ENCODE measurements around the gene PLEKHA5. TPM values are rescaled to one million over a fixed set of nuclear protein-coding genes. Genes with fewer than 3 reads are reported as not detected.

Gene PLEKHA5
- total RNA-seq, 1 experiment from 2014 or later = 6.3 TPM

DNA sequence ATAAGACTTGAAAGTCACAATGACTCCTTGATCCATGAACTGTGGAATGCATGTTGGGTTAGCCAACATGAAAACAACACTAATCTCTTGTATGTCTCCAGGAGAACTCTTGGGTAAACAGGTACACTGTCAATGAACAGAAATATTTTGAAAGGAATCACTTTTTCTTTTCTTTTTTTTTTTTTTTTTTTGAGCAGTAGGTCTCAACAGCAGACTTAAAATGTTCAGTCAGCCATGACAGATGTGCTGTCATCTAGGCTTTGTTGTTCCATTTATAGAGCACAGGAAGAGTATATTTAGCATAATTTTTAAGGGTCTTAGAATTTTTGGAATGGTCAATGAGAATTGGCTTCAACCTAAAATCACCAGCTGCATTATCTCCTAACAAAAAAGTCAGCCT lies 2.3 kb upstream of the PLEKHA5 start:
- H3K27me3 ChIP-seq (ENCODE audit: control insufficient read depth, insufficient read depth, low read length) = no peaks in the 10 kb centered on the region
- ChIA-PET CTCF (no interaction called here), POLR2A (no interaction called here)
- intact Hi-C loops (cut with micrococcal nuclease; ENCODE audit: unreplicated experiment) = no loop called here
- TF ChIP-seq SIN3A (IDR thresholded peaks at IDR 0.05; ENCODE audit: borderline replicate concordance, insufficient read depth, low read depth, low read length) = no peak
- TF ChIP-seq, protein P1, sequence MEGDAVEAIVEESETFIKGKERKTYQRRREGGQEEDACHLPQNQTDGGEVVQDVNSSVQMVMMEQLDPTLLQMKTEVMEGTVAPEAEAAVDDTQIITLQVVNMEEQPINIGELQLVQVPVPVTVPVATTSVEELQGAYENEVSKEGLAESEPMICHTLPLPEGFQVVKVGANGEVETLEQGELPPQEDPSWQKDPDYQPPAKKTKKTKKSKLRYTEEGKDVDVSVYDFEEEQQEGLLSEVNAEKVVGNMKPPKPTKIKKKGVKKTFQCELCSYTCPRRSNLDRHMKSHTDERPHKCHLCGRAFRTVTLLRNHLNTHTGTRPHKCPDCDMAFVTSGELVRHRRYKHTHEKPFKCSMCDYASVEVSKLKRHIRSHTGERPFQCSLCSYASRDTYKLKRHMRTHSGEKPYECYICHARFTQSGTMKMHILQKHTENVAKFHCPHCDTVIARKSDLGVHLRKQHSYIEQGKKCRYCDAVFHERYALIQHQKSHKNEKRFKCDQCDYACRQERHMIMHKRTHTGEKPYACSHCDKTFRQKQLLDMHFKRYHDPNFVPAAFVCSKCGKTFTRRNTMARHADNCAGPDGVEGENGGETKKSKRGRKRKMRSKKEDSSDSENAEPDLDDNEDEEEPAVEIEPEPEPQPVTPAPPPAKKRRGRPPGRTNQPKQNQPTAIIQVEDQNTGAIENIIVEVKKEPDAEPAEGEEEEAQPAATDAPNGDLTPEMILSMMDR (IDR thresholded peaks at IDR 0.05) = no peak
- TF ChIP-seq TCF7L2 (IDR thresholded peaks at IDR 0.05; ENCODE audit: low read depth, low read length) = no peak
- TF ChIP-seq POLR2AphosphoS5 (IDR thresholded peaks at IDR 0.05; ENCODE audit: low read depth, low read length) = no peak
- TF ChIP-seq, protein P2, sequence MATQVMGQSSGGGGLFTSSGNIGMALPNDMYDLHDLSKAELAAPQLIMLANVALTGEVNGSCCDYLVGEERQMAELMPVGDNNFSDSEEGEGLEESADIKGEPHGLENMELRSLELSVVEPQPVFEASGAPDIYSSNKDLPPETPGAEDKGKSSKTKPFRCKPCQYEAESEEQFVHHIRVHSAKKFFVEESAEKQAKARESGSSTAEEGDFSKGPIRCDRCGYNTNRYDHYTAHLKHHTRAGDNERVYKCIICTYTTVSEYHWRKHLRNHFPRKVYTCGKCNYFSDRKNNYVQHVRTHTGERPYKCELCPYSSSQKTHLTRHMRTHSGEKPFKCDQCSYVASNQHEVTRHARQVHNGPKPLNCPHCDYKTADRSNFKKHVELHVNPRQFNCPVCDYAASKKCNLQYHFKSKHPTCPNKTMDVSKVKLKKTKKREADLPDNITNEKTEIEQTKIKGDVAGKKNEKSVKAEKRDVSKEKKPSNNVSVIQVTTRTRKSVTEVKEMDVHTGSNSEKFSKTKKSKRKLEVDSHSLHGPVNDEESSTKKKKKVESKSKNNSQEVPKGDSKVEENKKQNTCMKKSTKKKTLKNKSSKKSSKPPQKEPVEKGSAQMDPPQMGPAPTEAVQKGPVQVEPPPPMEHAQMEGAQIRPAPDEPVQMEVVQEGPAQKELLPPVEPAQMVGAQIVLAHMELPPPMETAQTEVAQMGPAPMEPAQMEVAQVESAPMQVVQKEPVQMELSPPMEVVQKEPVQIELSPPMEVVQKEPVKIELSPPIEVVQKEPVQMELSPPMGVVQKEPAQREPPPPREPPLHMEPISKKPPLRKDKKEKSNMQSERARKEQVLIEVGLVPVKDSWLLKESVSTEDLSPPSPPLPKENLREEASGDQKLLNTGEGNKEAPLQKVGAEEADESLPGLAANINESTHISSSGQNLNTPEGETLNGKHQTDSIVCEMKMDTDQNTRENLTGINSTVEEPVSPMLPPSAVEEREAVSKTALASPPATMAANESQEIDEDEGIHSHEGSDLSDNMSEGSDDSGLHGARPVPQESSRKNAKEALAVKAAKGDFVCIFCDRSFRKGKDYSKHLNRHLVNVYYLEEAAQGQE (IDR thresholded peaks at IDR 0.05; ENCODE audit: insufficient read depth in 1 of 2, low read depth in 2 of 2, low read length in 1 of 2) = no peak
- ATAC-seq = no peak
- H3K9me3 ChIP-seq (ENCODE audit: control insufficient read depth, insufficient read depth, low read depth, low read length) = no peaks in the 10 kb centered on the region
- in situ Hi-C loops (cut with HindIII; ENCODE audit: low pct_unique_long_range_greater_than_20kb, low sequenced_read_pairs) = no loop called here
- no peak overlapping the region for H3K27ac ChIP-seq (ENCODE audit: low read length)
- peaks cover 6% of the 10 kb centered on the region; the same call in 1 of the 2 replicates for H3K4me1 ChIP-seq (ENCODE audit: control insufficient read depth, insufficient read depth, low read length)
- BruUV-seq (replicated peaks) = no TSS peak
- peaks cover 2% of the 10 kb centered on the region; the same call in 1 of the 2 replicates for H3K36me3 ChIP-seq (ENCODE audit: control insufficient read depth, insufficient read depth, low read length)
- no peak for DNase-seq (ENCODE audit: low read depth, low spot score)
- H3K4me3 ChIP-seq (ENCODE audit: low read depth in 2 of 2, low read length in 2 of 2) = no peak overlapping the region

DNA sequence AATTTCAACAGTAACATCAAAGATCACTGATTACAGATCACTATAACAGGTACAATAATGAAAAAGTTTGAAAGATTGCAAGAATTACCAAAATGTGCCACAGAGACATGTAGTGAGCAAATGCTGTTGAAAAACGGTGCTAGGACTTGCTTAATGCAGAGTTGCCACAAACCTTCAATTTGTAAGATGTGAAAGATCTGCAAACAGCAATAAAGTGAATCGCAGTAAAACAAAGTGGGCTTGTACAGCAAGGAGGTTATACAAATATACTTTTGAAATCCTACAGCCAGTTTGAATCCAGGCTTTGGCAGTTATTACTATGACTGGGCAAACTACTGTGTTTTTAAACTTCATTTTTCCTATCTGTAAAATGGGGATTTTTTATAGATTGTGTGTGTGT lies 1.0 kb upstream of the PLEKHA5 start:
- intact Hi-C loops (cut with micrococcal nuclease; ENCODE audit: unreplicated experiment) (no loop called here), in situ Hi-C loops (cut with HindIII; ENCODE audit: low pct_unique_long_range_greater_than_20kb, low sequenced_read_pairs) (no loop called here)
- no peak overlapping the region for H3K4me3 ChIP-seq (ENCODE audit: low read depth in 2 of 2, low read length in 2 of 2)
- no peaks in the 10 kb centered on the region for H3K9me3 ChIP-seq (ENCODE audit: control insufficient read depth, insufficient read depth, low read depth, low read length)
- no TSS peak for BruUV-seq (replicated peaks)
- H3K27ac ChIP-seq (ENCODE audit: low read length) = no peak overlapping the region
- no peak for ATAC-seq
- H3K36me3 ChIP-seq (ENCODE audit: control insufficient read depth, insufficient read depth, low read length) = peaks cover 2% of the 10 kb centered on the region; the same call in 1 of the 2 replicates
- DNase-seq (ENCODE audit: low read depth, low spot score) = no peak
- POLR2A ChIA-PET = no interaction called here
- H3K27me3 ChIP-seq (ENCODE audit: control insufficient read depth, insufficient read depth, low read length) = no peaks in the 10 kb centered on the region
- TF ChIP-seq, protein P1 (IDR thresholded peaks at IDR 0.05) = no peak
- TF ChIP-seq POLR2AphosphoS5 (IDR thresholded peaks at IDR 0.05; ENCODE audit: low read depth, low read length) (no peak), TCF7L2 (IDR thresholded peaks at IDR 0.05; ENCODE audit: low read depth, low read length) (no peak), SIN3A (IDR thresholded peaks at IDR 0.05; ENCODE audit: borderline replicate concordance, insufficient read depth, low read depth, low read length) (no peak)
- TF ChIP-seq, protein P2 (IDR thresholded peaks at IDR 0.05; ENCODE audit: insufficient read depth in 1 of 2, low read depth in 2 of 2, low read length in 1 of 2) = no peak
- H3K4me1 ChIP-seq (ENCODE audit: control insufficient read depth, insufficient read depth, low read length) = peaks cover 6% of the 10 kb centered on the region; the same call in 1 of the 2 replicates
- CTCF ChIA-PET = interaction anchor here (0.7 kb wide), 1 partner anchor 585 kb away, joined by 5 read pairs; no protein-coding TSS in a partner anchor
